Stomach (tissue), 9 donors: Measurements from ENCODE around the gene ERLEC1. TPM values are rescaled to one million over a fixed set of nuclear protein-coding genes. Genes with fewer than 3 reads are reported as not detected.

ENCODE experiments used
- DNase-seq, 2 donors: peaks; one replicate each; pipeline versions ENCODE4 v3.0.0 to v3.0.0-alpha.2; 2013 to 2019
- H3K27ac ChIP-seq, 5 donors: fragments of 200-600 bp in 4 of 5; sonication (generic) in 4 of 5; one replicate each; pipeline ENCODE4 v1.5.1; 2013 to 2019; ENCODE audit warnings: mild to moderate bottlenecking in 1 of 5, moderate library complexity in 1 of 5
- H3K27me3 ChIP-seq, 3 donors: fragments of 200-600 bp; sonication (generic); one replicate each; pipeline ENCODE4 v1.5.1; 2017 to 2019; ENCODE audit warnings: mixed run types in 1 of 3
- H3K36me3 ChIP-seq, 4 donors: fragments of 200-600 bp; sonication (generic); 1 replicate in 3 of 4; 2 replicates in 1 of 4; pipeline ENCODE4 v1.5.1; 2016 to 2019
- H3K4me1 ChIP-seq, 4 donors: fragments of 200-600 bp; sonication (generic); one replicate each; pipeline ENCODE4 v1.5.1; 2016 to 2019
- H3K4me3 ChIP-seq, 4 donors: fragments of 200-600 bp; sonication (generic) in 3 of 4; one replicate each; pipeline ENCODE4 v1.5.1; 2016 to 2019; ENCODE audit warnings: mild to moderate bottlenecking in 1 of 4
- H3K9me3 ChIP-seq, 4 donors: fragments of 200-600 bp; sonication (generic); one replicate each; pipeline ENCODE4 v1.5.1; 2016 to 2019
- EP300 ChIP-seq: sonication (generic); formaldehyde crosslinking; IDR thresholded peaks from one replicate; pipeline ENCODE4 v1.6.1; 2017; ENCODE audit warnings: antibody characterized with exemption
- POLR2A ChIP-seq, 4 donors: fragments of 450-650 bp; IDR thresholded peaks; one replicate each; pipeline ENCODE4 v1.6.1; 2016; ENCODE audit warnings: antibody characterized with exemption in 4 of 4, control low read depth in 2 of 4, mild to moderate bottlenecking in 1 of 4, moderate library complexity in 1 of 4
- POLR2AphosphoS5 ChIP-seq, 3 donors: sonication (generic); formaldehyde crosslinking; IDR thresholded peaks; one replicate each; pipeline ENCODE4 v1.6.1; 2016; ENCODE audit warnings: antibody characterized with exemption in 3 of 3
- WGBS, 5 donors: extraction: QIAGEN DNeasy Blood & Tissue Kit in 3 of 5; methylation state at CpG; one replicate each; pipeline versions ENCODE4 v1.1.5 to v1.1.7; 2013 to 2018; 5-methylcytosine and 5-hydroxymethylcytosine counted together
- intact Hi-C: fragments of 100-400 bp; cut with DNase I; formaldehyde crosslinking; loops from one replicate; pipeline ENCODE4 v1.15.1; 2023; ENCODE audit warnings: low total_unique reads
- polyA plus RNA-seq, 3 donors: library from polyadenylated mRNA; stranded (reverse); fragments of 200-250 nt; gene quantifications; one replicate each; pipeline ENCODE4 v1.2.3, GENCODE V29; 2013
- total RNA-seq, 5 donors: library from RNA; depleted of rRNA; stranded (reverse); fragments of >200 nt; gene quantifications; one replicate each; pipeline versions ENCODE4 v1.1.0 to v1.2.3, GENCODE V29; 2014 to 2016
- TF ChIP-seq, protein P1 (sequence below), 7 experiments: fragments of 450-650 bp in 4 of 7; fragments of 200-600 bp in 3 of 7; sonication (generic) in 3 of 7; IDR thresholded peaks; one replicate each; pipeline ENCODE4 v1.5.1; 2016 to 2019; ENCODE audit warnings: antibody characterized with exemption in 7 of 7, control low read depth in 2 of 7, mild to moderate bottlenecking in 1 of 7
- donor health status: healthy with polysubstance abuse.
- donor health status: Bipolar disorder and iron deficiency.
- donor health status: healthy.

The ERLEC1 gene
- total and polyA plus RNA-seq, 8 donors = 7.0 to 225 (median 32.5) TPM

DNA sequence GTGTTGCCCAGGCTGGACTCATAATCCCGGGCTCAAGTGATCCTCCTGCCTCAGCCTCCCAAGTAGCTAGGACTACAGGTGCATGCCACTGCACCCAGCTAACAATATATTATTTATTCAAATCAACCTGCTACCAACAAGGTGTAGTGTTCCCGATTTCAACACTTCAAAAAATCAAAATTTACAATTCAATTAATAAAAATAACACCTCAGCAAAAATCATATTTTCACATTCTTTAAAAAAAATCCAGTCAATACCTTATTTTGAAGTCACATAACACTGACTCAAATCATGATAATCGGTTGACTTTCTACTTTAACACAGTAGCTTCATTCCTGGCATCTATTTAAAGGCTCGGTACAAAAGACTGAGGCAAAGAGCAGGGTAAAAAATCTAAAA, 65.7 kb downstream of the ERLEC1 start:
- no peak overlapping the region for H3K27ac ChIP-seq
- DNase-seq = no peak
- H3K27me3 ChIP-seq = no peaks in the 10 kb centered on the region
- intact Hi-C loops = no loop called here
- TF ChIP-seq, protein P1, sequence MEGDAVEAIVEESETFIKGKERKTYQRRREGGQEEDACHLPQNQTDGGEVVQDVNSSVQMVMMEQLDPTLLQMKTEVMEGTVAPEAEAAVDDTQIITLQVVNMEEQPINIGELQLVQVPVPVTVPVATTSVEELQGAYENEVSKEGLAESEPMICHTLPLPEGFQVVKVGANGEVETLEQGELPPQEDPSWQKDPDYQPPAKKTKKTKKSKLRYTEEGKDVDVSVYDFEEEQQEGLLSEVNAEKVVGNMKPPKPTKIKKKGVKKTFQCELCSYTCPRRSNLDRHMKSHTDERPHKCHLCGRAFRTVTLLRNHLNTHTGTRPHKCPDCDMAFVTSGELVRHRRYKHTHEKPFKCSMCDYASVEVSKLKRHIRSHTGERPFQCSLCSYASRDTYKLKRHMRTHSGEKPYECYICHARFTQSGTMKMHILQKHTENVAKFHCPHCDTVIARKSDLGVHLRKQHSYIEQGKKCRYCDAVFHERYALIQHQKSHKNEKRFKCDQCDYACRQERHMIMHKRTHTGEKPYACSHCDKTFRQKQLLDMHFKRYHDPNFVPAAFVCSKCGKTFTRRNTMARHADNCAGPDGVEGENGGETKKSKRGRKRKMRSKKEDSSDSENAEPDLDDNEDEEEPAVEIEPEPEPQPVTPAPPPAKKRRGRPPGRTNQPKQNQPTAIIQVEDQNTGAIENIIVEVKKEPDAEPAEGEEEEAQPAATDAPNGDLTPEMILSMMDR (IDR thresholded peaks at IDR 0.05) = no peak
- H3K9me3 ChIP-seq = no peaks in the 10 kb centered on the region
- peaks cover 11 to 36% (median 27%) of the 10 kb centered on the region in 4 donors for H3K36me3 ChIP-seq
- no peaks in the 10 kb centered on the region for H3K4me1 ChIP-seq
- H3K4me3 ChIP-seq = no peak overlapping the region
- WGBS, 5 donors = 94 to 95% (median 94%) methylated on average over 4 of the region's 4 CpGs

DNA sequence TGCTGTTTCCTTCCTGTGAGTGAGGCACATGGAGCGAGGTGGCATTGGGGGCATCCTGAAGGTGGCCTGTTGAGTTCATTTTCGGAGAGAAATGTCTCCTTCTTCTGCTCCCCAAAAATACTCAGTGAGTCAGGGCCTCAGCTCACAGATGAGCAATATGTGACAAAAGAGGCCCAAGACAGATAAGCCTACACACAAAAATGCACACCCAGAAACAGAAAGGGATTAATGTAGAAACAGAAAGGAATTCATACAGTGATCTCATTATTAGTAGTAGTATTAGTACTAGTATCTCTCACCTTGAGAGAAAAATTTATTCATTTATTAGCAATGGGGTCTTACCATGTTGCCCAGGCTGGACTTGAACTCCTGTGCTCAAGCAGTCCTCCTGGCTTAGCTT, 67.8 kb downstream of the ERLEC1 start:
- WGBS, 5 donors = 87 to 95% (median 90%) methylated on average over 2 of the region's 2 CpGs
- intact Hi-C loops = no loop called here
- H3K36me3 ChIP-seq = peaks cover 11 to 30% (median 26%) of the 10 kb centered on the region in 4 donors

DNA sequence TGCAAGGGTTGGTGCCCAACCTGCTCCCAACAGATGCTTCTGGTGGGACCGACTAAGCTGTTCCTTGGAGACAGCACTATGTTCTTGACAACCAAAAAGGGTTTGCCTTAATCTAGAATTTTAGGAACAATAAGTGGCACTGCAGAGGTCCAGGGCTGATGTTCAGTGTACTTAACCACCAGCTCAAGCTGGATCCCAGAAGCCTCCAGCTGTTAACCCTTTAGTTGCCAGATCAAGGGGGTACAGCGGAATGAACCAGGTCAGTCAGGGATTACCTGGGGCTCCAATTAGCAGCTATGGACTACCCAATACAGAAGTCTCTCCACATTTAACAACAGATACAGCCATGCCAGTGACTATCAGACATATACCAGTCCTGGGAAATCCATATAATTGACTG, 69.4 kb downstream of the ERLEC1 start:
- peak in 1 of 2 donors; percentile 4 for DNase-seq
- whole genome bisulfite sequencing, 5 donors = 83 to 89% (median 85%) methylated on average over 2 of the region's 2 CpGs
- H3K27me3 ChIP-seq = no peaks in the 10 kb centered on the region
- no peaks in the 10 kb centered on the region for H3K9me3 ChIP-seq
- no peak overlapping the region for H3K4me3 ChIP-seq
- TF ChIP-seq POLR2A (IDR thresholded peaks at IDR 0.05) (no peak), POLR2AphosphoS5 (IDR thresholded peaks at IDR 0.05) (no peak), EP300 (no peak)
- TF ChIP-seq, protein P1 (IDR thresholded peaks at IDR 0.05) = no peak
- intact Hi-C loops = no loop called here
- H3K36me3 ChIP-seq = peaks cover 11 to 32% (median 22%) of the 10 kb centered on the region in 4 donors
- peaks cover 0 to 13% (median 5%) of the 10 kb centered on the region in 4 donors for H3K4me1 ChIP-seq
- H3K27ac ChIP-seq = no peak overlapping the region

More for the DNA sequence above, 67.8 kb downstream of the ERLEC1 start:
- Histone ChIP-seq H3K4me1 (peaks cover 0 to 5% (median 2%) of the 10 kb centered on the region in 4 donors), H3K27me3 (no peaks in the 10 kb centered on the region), H3K4me3 (no peak overlapping the region), H3K9me3 (no peaks in the 10 kb centered on the region), H3K27ac (no peak overlapping the region)
- no peak for DNase-seq
- TF ChIP-seq POLR2A (IDR thresholded peaks at IDR 0.05) (no peak), POLR2AphosphoS5 (IDR thresholded peaks at IDR 0.05) (no peak), EP300 (no peak)
- TF ChIP-seq, protein P1 (IDR thresholded peaks at IDR 0.05) = no peak

DNA sequence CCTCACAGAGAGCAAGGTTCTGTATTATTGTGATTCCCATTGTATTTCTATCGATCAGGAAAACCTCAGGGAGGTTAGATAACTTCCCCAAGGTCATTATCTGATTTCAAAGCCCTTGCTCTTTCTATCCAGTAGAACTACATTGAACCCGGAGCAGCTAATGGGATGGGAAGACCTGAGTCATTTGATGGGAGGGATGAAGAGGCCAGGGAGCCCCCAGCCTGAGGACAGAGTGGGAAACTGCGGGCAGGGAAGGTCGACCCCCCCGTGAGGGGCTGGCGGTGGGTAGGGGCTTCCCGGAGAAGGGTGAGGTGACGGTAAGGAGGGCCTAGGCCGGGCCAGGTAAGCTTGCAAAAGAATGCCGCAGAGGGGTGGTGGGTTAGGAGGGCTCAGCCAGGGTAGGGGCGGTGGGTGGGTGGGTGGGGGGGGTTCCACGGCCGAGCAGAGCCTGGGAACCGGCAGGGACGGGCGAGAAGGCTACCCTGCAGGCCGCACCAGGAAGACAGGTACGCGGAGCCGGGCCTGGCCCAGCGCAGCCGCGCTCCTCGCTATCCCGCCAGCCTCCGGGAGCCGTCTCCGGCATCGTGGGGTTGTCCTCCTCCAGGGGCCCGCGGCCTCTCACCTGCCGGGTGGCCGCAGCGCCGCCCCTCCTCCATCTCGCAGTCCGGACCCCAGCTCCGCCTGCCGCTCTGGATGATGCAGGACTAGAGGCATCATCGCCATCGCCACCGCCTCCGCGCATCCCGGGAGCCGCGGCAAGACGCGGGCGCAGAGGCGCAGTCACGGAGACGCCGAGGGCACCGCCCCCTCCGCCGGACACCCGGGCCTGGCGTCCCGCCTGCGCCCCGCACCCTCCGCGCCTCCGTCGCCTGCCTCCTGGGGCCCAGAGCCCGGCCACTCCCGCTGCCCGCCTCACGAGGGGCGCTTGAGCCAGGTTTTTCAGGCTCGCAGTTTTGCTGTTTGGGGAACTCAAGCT, 72.7 kb downstream of the ERLEC1 start, which contains the start of gene GPR75:
GPR75 (minus strand) TSS at position 762 of the 976 bp plus-strand sequence. CDS start 5,211 bp downstream, outside the sequence.
- no peak within 1 kb of the TSS for H3K27ac ChIP-seq
- peak within 1 kb of the TSS; percentile 37 to 43 (median 42) for H3K4me3 ChIP-seq
- H3K4me1 ChIP-seq = peaks cover 0 to 13% (median 5%) of the 10 kb centered on the region in 4 donors
- H3K36me3 ChIP-seq = peaks cover under 1 to 31% (median 21%) of the 10 kb centered on the region in 4 donors
- no peaks in the 10 kb centered on the region for H3K9me3 ChIP-seq
- no peak for TF ChIP-seq POLR2AphosphoS5 (IDR thresholded peaks at IDR 0.05)
- TF ChIP-seq POLR2A (IDR thresholded peaks at IDR 0.05) = no peak
- no peak for TF ChIP-seq EP300
- TF ChIP-seq, protein P1 (IDR thresholded peaks at IDR 0.05) = no peak
- WGBS, 5 donors = 23 to 44% (median 32%) methylated on average over 50 to 72 of the region's 72 CpGs
- intact Hi-C loops = no loop called here
- H3K27me3 ChIP-seq = no peaks in the 10 kb centered on the region
- DNase-seq = peak; percentile 35 to 81
